PC-9 (cell line): ENCODE results near the gene NRK. TPM values are rescaled to one million over a fixed set of nuclear protein-coding genes. Genes with fewer than 3 reads are reported as not detected.

ENCODE experiments used
- BruUV-seq: library from RNA; stranded (reverse); fragments of 400-500 nt; replicated peaks from 2 replicates; lab custom pipeline; 2021; lab: Mats Ljungman, UMichigan
- CTCF ChIA-PET: fragments of 300-600 bp; sonication (Branson Sonifier 250); formaldehyde crosslinking; loops from one replicate; lab custom pipeline; 2022; ENCODE audit warnings: antibody characterized with exemption; lab: Charles Lee
- POLR2A ChIA-PET: fragments of 300-600 bp; sonication (Branson Sonifier 250); formaldehyde crosslinking; loops from one replicate; lab custom pipeline; 2022; ENCODE audit warnings: antibody characterized with exemption; ENCODE audit not compliant: unreplicated experiment; lab: Charles Lee
- DNase-seq, 2 experiments: peaks; one replicate each; pipeline versions ENCODE4 v3.0.0 to v3.0.0-alpha.2; 2015 to 2022; ENCODE audit warnings: mixed read lengths in 1 of 2
- H2AFZ ChIP-seq: fragments of 200-600 bp; sonication (generic); 2 replicates; pipeline ENCODE4 v1.8.1; 2017; ENCODE audit warnings: antibody characterized with exemption
- H3F3A ChIP-seq: fragments of 200-600 bp; sonication (generic); 2 replicates; pipeline ENCODE4 v1.8.1; 2017; ENCODE audit warnings: antibody characterized with exemption, mild to moderate bottlenecking, low read depth; ENCODE audit not compliant: insufficient read depth
- H3K27ac ChIP-seq: fragments of 200-600 bp; sonication (generic); 2 replicates; pipeline ENCODE4 v1.6.1; 2016; ENCODE audit warnings: mixed run types
- H3K27me3 ChIP-seq: fragments of 200-600 bp; sonication (generic); 2 replicates; pipeline ENCODE4 v1.6.1; 2016; ENCODE audit warnings: low read depth, mixed run types; ENCODE audit not compliant: insufficient read depth
- H3K36me3 ChIP-seq: fragments of 200-600 bp; sonication (generic); 2 replicates; pipeline ENCODE4 v1.6.1; 2016; ENCODE audit warnings: low read depth, mixed run types
- H3K4me1 ChIP-seq: fragments of 200-600 bp; sonication (generic); replicated peaks from 2 replicates; pipeline ENCODE4 v1.6.1; 2016; ENCODE audit warnings: mixed run types; ENCODE audit not compliant: insufficient read depth
- H3K4me2 ChIP-seq: fragments of 200-600 bp; sonication (generic); 2 replicates; pipeline ENCODE4 v1.6.1; 2017; ENCODE audit warnings: mixed run types
- H3K4me3 ChIP-seq: fragments of 200-600 bp; sonication (generic); 2 replicates; pipeline ENCODE4 v1.6.1; 2016; ENCODE audit warnings: mixed run types
- H3K79me2 ChIP-seq: fragments of 200-600 bp; sonication (generic); 2 replicates; pipeline ENCODE4 v1.6.1; 2017; ENCODE audit warnings: low read depth, mixed run types
- H3K9me2 ChIP-seq: fragments of 200-600 bp; sonication (generic); 2 replicates; pipeline ENCODE4 v1.8.1; 2017; ENCODE audit warnings: mild to moderate bottlenecking; ENCODE audit not compliant: insufficient read depth
- H3K9me3 ChIP-seq: fragments of 200-600 bp; sonication (generic); 2 replicates; pipeline ENCODE4 v1.8.1; 2016; ENCODE audit warnings: low read depth; ENCODE audit not compliant: insufficient read depth
- H4K20me1 ChIP-seq: fragments of 200-600 bp; sonication (generic); 2 replicates; pipeline ENCODE4 v1.8.1; 2017; ENCODE audit not compliant: insufficient read depth
- EZH2 ChIP-seq: fragments of 200-600 bp; sonication (generic); IDR thresholded peaks from 2 replicates; pipeline ENCODE4 v1.8.0; 2017; ENCODE audit warnings: antibody characterized with exemption, low read depth
- intact Hi-C: fragments of 100-400 bp; cut with micrococcal nuclease; formaldehyde crosslinking; loops from one replicate; pipeline ENCODE4 v1.10.0; 2022; ENCODE audit not compliant: unreplicated experiment
- total RNA-seq: library from RNA; stranded (reverse); gene quantifications from 2 replicates; pipeline ENCODE4 v1.2.3, GENCODE V29; 2021
- TF ChIP-seq, protein P1 (sequence below): fragments of 200-600 bp; sonication (generic); conservative IDR thresholded peaks from 2 replicates; pipeline ENCODE4 v1.6.1; 2017; ENCODE audit warnings: mixed run types, antibody characterized with exemption, mild to moderate bottlenecking, moderate library complexity

The NRK gene
- total RNA-seq, 1 experiment from 2014 or later, result 0.24 TPM

GRCh38 chrX:105816517-105816916 is 5.8 kb upstream of the NRK start:
- H4K20me1 ChIP-seq, result no peaks in the 10 kb centered on the region
- POLR2A ChIA-PET, result no interaction called here
- no peak overlapping the region for H2AFZ ChIP-seq
- H3K36me3 ChIP-seq, result no peaks in the 10 kb centered on the region
- TF ChIP-seq EZH2, result no peak
- TF ChIP-seq, protein P1, sequence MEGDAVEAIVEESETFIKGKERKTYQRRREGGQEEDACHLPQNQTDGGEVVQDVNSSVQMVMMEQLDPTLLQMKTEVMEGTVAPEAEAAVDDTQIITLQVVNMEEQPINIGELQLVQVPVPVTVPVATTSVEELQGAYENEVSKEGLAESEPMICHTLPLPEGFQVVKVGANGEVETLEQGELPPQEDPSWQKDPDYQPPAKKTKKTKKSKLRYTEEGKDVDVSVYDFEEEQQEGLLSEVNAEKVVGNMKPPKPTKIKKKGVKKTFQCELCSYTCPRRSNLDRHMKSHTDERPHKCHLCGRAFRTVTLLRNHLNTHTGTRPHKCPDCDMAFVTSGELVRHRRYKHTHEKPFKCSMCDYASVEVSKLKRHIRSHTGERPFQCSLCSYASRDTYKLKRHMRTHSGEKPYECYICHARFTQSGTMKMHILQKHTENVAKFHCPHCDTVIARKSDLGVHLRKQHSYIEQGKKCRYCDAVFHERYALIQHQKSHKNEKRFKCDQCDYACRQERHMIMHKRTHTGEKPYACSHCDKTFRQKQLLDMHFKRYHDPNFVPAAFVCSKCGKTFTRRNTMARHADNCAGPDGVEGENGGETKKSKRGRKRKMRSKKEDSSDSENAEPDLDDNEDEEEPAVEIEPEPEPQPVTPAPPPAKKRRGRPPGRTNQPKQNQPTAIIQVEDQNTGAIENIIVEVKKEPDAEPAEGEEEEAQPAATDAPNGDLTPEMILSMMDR, result no peak
- DNase-seq, result no peak
- H3K27ac ChIP-seq, result no peak overlapping the region
- no peaks in the 10 kb centered on the region for H3K27me3 ChIP-seq
- H3F3A ChIP-seq, result no peaks in the 10 kb centered on the region
- CTCF ChIA-PET, result no interaction called here
- H3K4me1 ChIP-seq, result no peaks in the 10 kb centered on the region
- no peaks in the 10 kb centered on the region for H3K9me2 ChIP-seq
- BruUV-seq, result no TSS peak
- H3K4me3 ChIP-seq, result no peak overlapping the region
- H3K79me2 ChIP-seq, result no peaks in the 10 kb centered on the region
- H3K4me2 ChIP-seq, result no peak overlapping the region
- intact Hi-C loops, result no loop called here
- H3K9me3 ChIP-seq, result no peaks in the 10 kb centered on the region

DNA sequence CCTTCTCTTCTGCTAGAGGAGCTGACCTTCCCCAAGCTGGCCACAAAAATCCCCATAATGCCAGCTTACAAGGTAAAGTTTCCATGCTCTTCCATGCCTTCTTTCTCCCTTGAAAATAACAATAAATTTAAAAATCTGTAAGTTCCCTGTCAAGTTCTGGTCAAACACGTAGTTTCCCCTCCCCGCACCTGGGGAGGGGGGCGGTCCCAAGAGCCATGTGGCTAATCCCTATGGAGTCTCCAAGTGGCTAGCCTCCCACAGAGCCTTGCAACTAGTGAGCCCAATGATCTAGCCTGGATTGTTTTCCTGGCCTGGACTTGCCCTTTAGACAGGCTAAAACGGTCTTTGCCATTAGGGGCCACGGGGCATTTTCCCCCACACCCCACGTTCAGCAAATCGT is 2.1 kb upstream of the NRK start:
- H4K20me1 ChIP-seq, result no peaks in the 10 kb centered on the region
- no peak for DNase-seq
- H3K79me2 ChIP-seq, result no peaks in the 10 kb centered on the region
- H3K4me2 ChIP-seq, result no peak overlapping the region
- TF ChIP-seq, protein P1, result no peak
- no peak for TF ChIP-seq EZH2
- POLR2A ChIA-PET, result no interaction called here
- H3K36me3 ChIP-seq, result no peaks in the 10 kb centered on the region
- no peaks in the 10 kb centered on the region for H3K9me3 ChIP-seq
- no TSS peak for BruUV-seq
- H3K27me3 ChIP-seq, result no peaks in the 10 kb centered on the region
- no peaks in the 10 kb centered on the region for H3K4me1 ChIP-seq
- no peak overlapping the region for H3K4me3 ChIP-seq
- CTCF ChIA-PET, result no interaction called here
- no peak overlapping the region for H3K27ac ChIP-seq
- no peaks in the 10 kb centered on the region for H3F3A ChIP-seq
- H2AFZ ChIP-seq, result no peak overlapping the region
- H3K9me2 ChIP-seq, result no peaks in the 10 kb centered on the region
- intact Hi-C loops, result no loop called here

- intact Hi-C loops, result no loop called here
- TF ChIP-seq, protein P1, result no peak
- Histone ChIP-seq H3K4me2 (peak overlapping the region; percentile 87), H3F3A (no peaks in the 10 kb centered on the region), H4K20me1 (no peaks in the 10 kb centered on the region), H3K27ac (no peak overlapping the region), H3K36me3 (no peaks in the 10 kb centered on the region), H3K79me2 (no peaks in the 10 kb centered on the region), H3K9me2 (no peaks in the 10 kb centered on the region), H3K27me3 (no peaks in the 10 kb centered on the region), H2AFZ (peak overlapping the region; percentile 74), H3K4me3 (peak overlapping the region; percentile 60), H3K4me1 (no peaks in the 10 kb centered on the region), H3K9me3 (no peaks in the 10 kb centered on the region)
- CTCF ChIA-PET, result interaction anchor here (0.7 kb wide), 1 partner anchor 361 kb away, joined by 3 read pairs; no protein-coding TSS in a partner anchor
- BruUV-seq, result no TSS peak
- DNase-seq, result peak in 1 of 2 experiments; percentile 27
- POLR2A ChIA-PET, result no interaction called here
Observed at GRCh38 chrX:105821471-105822121, 743 bp upstream of the NRK start.
